NCI-H748 (cell line): ENCODE data around the gene PSAP.

ENCODE experiments used
- DNase-seq: peaks from one replicate; lab custom pipeline; 2025; ENCODE audit not compliant: unreplicated experiment; lab: John Stamatoyannopoulos, UW

PSAP gene

DNA sequence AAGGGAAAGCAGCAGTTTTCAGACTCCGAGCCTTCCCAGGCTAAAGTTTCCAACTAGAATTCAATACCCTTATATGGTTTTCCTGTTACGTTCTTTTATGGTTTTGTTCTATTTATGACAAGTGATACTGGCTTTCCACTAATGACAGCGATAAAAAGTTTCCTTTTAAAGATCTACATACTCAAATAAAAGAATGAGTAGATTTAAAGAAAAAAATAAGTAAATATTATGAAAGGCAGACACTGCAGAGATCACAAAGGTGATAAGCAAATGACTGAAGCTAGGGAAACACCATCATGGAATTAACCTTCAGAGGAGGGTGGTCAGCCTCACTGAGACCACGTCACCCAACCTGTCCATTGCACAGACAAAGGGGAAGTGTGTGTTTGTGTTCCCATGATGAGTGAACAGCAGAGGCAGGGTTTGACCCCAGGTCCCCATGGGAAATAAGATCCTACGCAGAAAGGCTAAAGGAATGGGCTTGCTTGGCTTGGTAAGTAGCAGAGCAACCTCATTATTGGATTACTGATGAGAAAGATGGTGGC lies 81.7 kb downstream of the PSAP start:
- DNase-seq = no peak

DNA sequence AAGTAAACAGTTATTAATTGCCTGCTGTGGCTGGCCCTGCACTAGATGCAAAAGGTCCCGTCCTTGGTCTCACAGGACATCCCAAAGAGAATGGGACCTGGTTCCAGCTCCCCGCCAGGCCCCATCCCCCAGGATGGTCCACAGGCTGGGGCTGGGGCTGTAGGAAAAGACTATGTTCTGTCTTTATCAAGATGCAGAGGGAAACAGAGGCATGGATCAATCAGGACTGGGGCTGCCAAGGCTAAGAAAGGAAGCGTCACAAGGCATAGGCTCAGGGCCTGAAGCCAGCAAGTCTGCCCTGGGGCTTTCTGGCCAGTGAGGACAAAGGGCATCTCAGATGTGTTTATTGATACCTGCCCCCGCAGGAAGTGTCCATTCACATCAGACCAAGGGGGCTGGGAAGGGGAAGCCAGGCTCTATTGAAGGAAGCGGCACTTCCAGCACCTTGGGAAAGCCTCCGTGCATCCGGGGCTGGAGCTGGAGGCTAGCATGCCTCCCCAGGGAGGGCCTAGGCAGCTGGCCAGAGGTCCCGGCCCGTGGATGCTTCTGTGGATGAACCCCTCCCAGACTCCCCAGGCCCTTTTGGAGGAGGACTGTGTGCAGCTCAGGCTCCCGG lies 83.5 kb downstream of the PSAP start:
- peak; percentile 24 for DNase-seq

DNA sequence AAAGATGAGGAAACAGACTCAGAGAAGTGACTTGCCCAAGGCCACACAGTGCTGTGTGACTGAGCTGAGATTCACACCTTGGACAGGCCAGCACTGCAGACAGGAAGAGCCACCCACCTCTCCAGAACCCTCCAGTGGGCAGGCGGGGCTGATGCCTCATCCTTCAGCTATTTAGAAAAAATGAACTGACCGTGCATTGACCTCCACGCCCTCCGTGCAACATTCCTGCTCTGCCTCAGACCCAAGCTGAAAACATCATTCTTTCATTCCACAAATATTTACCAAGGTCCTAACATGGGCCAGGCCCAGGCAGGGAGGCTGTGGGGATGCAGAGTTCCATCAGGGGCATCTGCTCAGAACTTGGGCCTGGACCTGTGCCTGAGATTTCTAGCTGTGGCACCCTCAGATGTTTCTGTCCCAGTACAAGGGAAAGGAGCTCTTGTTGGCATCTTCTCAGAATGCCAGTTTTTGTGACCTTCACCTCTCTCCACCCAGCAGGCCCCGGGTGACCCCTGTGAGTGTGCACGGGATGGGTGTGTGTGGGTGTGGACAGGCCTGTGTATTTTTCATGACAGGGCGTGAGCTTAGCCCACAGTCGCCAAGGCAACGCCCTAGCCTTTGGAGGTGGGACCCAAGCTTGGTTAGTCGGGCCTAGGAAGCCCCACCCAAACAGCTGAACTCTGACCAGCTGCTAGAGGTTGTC lies 84.2 kb downstream of the PSAP start:
- peak; percentile 78 for DNase-seq
